ENCODE results near the gene AP4M1.
A peak's percentile ranks its signal among the peaks of the same experiment; 100 is the strongest.

Gene AP4M1

GRCh38 chr7:100093498-100093897, 7.9 kb upstream of the AP4M1 start:
- H3K36me3 ChIP-seq, result peaks cover 81% of the 10 kb centered on the region
- no peaks in the 10 kb centered on the region for H3K4me1 ChIP-seq
- H3K4me3 ChIP-seq (ENCODE audit: low read depth, low read length), result no peak overlapping the region
- H3K9me3 ChIP-seq, result no peaks in the 10 kb centered on the region
- TF ChIP-seq, protein P1, sequence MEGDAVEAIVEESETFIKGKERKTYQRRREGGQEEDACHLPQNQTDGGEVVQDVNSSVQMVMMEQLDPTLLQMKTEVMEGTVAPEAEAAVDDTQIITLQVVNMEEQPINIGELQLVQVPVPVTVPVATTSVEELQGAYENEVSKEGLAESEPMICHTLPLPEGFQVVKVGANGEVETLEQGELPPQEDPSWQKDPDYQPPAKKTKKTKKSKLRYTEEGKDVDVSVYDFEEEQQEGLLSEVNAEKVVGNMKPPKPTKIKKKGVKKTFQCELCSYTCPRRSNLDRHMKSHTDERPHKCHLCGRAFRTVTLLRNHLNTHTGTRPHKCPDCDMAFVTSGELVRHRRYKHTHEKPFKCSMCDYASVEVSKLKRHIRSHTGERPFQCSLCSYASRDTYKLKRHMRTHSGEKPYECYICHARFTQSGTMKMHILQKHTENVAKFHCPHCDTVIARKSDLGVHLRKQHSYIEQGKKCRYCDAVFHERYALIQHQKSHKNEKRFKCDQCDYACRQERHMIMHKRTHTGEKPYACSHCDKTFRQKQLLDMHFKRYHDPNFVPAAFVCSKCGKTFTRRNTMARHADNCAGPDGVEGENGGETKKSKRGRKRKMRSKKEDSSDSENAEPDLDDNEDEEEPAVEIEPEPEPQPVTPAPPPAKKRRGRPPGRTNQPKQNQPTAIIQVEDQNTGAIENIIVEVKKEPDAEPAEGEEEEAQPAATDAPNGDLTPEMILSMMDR (IDR thresholded peaks at IDR 0.05; ENCODE audit: low read depth, low read length), result no peak
- DNase-seq, result no peak
- H3K27me3 ChIP-seq, result no peaks in the 10 kb centered on the region

GRCh38 chr7:100093925-100094486, 7.4 kb upstream of the AP4M1 start:
- H3K4me3 ChIP-seq (ENCODE audit: low read depth, low read length), result no peak overlapping the region
- H3K4me1 ChIP-seq, result no peaks in the 10 kb centered on the region
- H3K27me3 ChIP-seq, result no peaks in the 10 kb centered on the region
- TF ChIP-seq, protein P1 (IDR thresholded peaks at IDR 0.05; ENCODE audit: low read depth, low read length), result no peak
- H3K36me3 ChIP-seq, result peaks cover 86% of the 10 kb centered on the region
- DNase-seq, result peak; percentile 29
- no peaks in the 10 kb centered on the region for H3K9me3 ChIP-seq

DNA sequence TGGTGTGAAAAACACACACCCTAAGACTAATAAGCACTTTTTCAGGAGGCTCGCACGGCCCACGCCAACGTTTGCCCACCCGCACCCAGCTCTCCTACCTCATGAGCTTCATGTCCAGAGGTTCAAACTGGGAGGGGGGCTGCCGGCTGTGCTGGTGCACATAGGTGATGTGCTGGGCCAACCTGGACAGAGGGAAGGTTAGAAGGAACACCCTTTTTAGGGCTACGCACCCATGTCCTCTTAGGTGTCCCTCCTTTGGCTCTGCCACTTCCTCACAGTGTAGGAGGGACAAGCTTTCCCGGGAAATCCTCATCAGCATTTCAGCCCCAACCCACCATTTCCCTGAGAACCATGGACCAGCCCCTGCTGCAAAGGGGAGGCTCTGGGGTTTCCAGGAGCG, 6.2 kb upstream of the AP4M1 start:
- Histone ChIP-seq H3K27me3 (no peaks in the 10 kb centered on the region), H3K36me3 (peaks cover 97% of the 10 kb centered on the region), H3K4me3 (ENCODE audit: low read depth, low read length) (no peak overlapping the region), H3K4me1 (no peaks in the 10 kb centered on the region), H3K9me3 (no peaks in the 10 kb centered on the region)
- DNase-seq, result no peak
- TF ChIP-seq, protein P1 (IDR thresholded peaks at IDR 0.05; ENCODE audit: low read depth, low read length), result no peak

- TF ChIP-seq, protein P1 (IDR thresholded peaks at IDR 0.05; ENCODE audit: low read depth, low read length), result no peak
- DNase-seq, result no peak
- Histone ChIP-seq H3K36me3 (peaks cover 94% of the 10 kb centered on the region), H3K4me1 (no peaks in the 10 kb centered on the region), H3K9me3 (no peaks in the 10 kb centered on the region), H3K27me3 (no peaks in the 10 kb centered on the region), H3K4me3 (ENCODE audit: low read depth, low read length) (no peak overlapping the region)
Measured at GRCh38 chr7:100095704-100096103, 5.7 kb upstream of the AP4M1 start.

DNA sequence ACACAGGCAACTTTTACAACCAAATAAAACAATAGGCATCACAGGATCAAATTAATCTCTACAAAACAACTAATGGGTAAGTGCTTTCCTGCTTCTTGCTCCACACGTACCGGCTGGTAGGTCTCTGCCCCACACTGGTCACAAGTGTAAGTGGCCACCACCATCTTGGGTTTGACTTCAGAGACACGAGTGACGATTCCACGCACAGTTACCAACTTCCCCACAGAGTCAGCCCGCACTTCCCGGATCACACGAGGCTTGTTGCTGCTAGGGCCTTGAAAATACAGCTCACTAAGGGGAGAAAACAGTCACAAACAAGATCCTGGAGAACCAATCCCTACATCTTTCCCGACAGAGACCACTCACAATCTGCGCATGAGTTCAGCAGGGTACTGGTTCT, 2.5 kb upstream of the AP4M1 start:
- TF ChIP-seq, protein P1 (IDR thresholded peaks at IDR 0.05; ENCODE audit: low read depth, low read length), result no peak
- Histone ChIP-seq H3K9me3 (no peaks in the 10 kb centered on the region), H3K27me3 (no peaks in the 10 kb centered on the region), H3K4me1 (no peaks in the 10 kb centered on the region), H3K36me3 (peaks cover 63% of the 10 kb centered on the region), H3K4me3 (ENCODE audit: low read depth, low read length) (peak overlapping the region; percentile 83; the same call in 1 of the 2 replicates)
- DNase-seq, result no peak

- Histone ChIP-seq H3K36me3 (peaks cover 57% of the 10 kb centered on the region), H3K4me1 (no peaks in the 10 kb centered on the region), H3K4me3 (ENCODE audit: low read depth, low read length) (peak overlapping the region; percentile 83), H3K27me3 (no peaks in the 10 kb centered on the region), H3K9me3 (no peaks in the 10 kb centered on the region)
- TF ChIP-seq, protein P1 (IDR thresholded peaks at IDR 0.05; ENCODE audit: low read depth, low read length), result no peak
- DNase-seq, result no peak
Measured at GRCh38 chr7:100099452-100099851, 2.0 kb upstream of the AP4M1 start.

Data from BE2C (cell line).